RWPE1 (cell line): ENCODE results near the gene CACNB1.

Experiments used
- CTCF ChIA-PET: fragments of 350-600 bp; sonication (Branson Sonifier 250); formaldehyde crosslinking; extraction: SDS; loops from one replicate; lab custom pipeline; 2021; lab: Yijun Ruan, JAX
- POLR2A ChIA-PET: fragments of 400-600 bp; formaldehyde crosslinking; extraction: SDS; loops from one replicate; lab custom pipeline; 2020; ENCODE audit warnings: antibody characterized with exemption; ENCODE audit not compliant: low non-redundant PET; lab: Yijun Ruan, JAX
- DNase-seq: peaks from one replicate; pipeline ENCODE4 v3.0.0; 2012; ENCODE audit warnings: low spot score
- H3K27ac ChIP-seq: fragments of 450-650 bp; 2 replicates; pipeline ENCODE4 v1.5.1; 2017
- TF ChIP-seq, protein P1 (sequence below): fragments of 450-650 bp; conservative IDR thresholded peaks from 2 replicates; pipeline ENCODE4 v1.5.1; 2017; ENCODE audit warnings: low read depth, mild to moderate bottlenecking

Gene CACNB1

DNA sequence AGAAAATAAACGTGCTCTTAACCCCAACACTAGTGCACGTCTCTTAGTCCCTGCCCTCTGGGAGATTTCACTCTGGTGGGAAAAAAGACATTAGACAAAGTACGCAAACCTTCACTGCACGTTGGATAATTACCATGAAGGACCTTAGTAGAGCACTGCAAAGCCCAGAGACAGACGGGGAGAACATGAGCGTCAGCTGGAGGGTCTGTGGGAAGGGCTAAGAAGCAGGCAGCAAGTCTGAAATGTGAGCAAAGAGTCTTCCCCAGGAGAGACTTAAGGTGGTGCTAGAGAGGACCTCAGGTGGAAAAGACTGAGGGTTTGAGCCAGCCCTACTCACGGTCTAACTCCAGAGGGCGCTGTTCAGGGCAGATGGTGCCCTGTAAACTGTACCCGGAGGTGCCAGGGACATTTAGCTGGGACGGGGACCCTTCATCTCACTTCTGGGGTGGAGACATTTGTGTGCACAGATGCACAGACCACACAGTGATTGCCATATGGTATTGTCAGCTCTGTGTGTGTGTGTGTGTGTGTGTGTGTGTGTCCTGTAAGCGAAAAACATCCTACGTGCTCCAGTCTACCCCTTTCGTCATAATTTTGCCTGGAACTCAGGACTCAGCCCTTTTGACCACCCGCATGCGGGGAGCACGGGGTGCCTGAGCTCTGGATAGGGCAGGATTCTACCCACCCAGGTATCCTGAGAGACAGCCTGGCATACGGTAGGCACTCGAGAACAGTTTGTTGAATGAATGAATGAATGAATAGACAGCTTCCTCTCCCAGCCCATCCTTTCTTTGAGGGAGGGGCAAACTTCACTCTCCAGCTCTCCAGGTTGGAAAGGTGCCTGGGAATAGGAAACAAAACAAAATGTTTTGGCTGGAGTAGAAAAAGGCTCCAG lies 38.3 kb upstream of the CACNB1 start:
- CTCF ChIA-PET: interaction anchor here (0.5 to 2.3 kb wide), 8 partner anchors 9 to 691 kb away, joined by 3 to 15 read pairs (median 5); partner anchors contain the start of gene RPL19
- peak; percentile 54 for DNase-seq
- POLR2A ChIA-PET: interaction anchor here (1.0 kb wide), 1 partner anchor 12 kb away, joined by 4 read pairs; no protein-coding TSS in a partner anchor
- H3K27ac ChIP-seq: peak overlapping the region; percentile 22
- TF ChIP-seq, protein P1, sequence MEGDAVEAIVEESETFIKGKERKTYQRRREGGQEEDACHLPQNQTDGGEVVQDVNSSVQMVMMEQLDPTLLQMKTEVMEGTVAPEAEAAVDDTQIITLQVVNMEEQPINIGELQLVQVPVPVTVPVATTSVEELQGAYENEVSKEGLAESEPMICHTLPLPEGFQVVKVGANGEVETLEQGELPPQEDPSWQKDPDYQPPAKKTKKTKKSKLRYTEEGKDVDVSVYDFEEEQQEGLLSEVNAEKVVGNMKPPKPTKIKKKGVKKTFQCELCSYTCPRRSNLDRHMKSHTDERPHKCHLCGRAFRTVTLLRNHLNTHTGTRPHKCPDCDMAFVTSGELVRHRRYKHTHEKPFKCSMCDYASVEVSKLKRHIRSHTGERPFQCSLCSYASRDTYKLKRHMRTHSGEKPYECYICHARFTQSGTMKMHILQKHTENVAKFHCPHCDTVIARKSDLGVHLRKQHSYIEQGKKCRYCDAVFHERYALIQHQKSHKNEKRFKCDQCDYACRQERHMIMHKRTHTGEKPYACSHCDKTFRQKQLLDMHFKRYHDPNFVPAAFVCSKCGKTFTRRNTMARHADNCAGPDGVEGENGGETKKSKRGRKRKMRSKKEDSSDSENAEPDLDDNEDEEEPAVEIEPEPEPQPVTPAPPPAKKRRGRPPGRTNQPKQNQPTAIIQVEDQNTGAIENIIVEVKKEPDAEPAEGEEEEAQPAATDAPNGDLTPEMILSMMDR: peak; percentile 67

DNA sequence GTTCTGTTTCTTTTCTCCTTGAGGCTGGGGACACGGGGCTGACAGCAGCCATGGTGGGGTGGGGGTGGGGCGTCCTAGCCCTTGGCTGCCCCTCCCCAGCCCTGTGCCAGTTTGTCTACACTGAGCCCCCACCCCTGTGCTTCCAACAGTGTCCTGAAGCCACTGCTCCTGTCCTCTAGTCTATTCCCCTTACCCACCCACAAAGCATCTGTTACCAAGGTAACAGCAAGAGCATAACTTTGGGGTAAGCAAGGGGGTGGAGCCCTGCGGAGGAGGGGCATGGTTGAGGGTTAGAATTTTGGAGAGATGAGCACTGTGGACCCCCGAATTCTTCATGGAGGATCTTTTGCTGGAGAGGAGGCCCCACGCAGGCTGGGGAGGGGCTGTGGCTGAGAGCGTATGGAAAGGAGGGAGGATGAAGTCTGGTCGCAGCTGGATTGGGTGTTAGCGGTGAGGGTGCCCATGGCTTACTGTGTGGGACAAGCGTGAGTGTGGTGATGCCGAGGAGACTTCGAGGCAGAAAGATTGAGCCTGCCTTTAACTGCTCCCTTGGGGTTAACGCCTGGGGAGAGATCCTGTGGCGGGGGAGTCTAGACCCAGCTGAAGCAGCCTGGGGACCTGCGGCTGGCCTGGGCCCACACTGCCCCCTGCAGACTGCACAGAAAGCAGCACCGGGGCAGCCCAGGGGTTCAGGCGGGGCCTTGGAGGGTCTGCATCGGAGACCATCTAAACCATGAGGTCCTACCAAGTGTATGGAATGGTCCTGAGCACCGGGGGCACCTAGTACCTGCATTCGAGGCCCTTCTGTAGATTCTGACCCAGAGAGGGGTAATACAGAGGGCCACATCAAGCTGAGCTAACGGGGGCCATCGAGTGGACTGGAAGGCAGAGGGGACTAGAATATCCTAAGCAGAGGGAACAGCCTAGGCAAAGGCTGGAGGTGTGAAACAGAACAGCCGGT lies 34.4 kb upstream of the CACNB1 start:
- DNase-seq: no peak
- TF ChIP-seq, protein P1: peak; percentile 27
- POLR2A ChIA-PET: no interaction called here
- CTCF ChIA-PET: interaction anchor here (0.6 to 2.5 kb wide), 4 partner anchors 9 to 121 kb away, joined by 3 to 12 read pairs (median 4); no protein-coding TSS in a partner anchor
- no peak overlapping the region for H3K27ac ChIP-seq

DNA sequence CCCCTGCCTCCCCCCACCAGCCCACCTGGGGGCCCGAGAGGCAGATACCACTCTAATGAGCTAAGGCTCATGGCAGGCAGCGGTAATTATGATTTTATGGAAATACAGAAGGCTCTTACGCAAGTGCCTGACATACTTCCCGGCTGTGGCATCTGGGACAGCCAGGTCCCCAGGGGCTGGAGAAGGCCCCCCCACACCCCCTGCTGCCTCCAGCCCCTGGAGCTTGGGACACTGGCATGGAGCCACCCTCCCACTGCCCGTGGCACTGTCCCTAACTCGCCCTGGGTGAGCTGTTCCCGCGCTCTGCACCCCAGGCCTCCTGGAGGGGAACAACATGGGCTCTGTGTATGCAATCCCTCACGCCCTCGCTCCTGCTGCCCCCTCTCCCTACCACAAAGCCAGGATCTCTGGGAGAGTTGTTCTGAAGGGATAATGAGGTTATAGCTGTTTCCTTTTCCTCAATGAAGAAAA lies 33.7 kb upstream of the CACNB1 start:
- DNase-seq: no peak
- CTCF ChIA-PET: interaction anchor here (2.5 kb wide), 1 partner anchor 24 kb away, joined by 12 read pairs; no protein-coding TSS in a partner anchor
- POLR2A ChIA-PET: no interaction called here
- H3K27ac ChIP-seq: no peak overlapping the region
- TF ChIP-seq, protein P1: no peak

DNA sequence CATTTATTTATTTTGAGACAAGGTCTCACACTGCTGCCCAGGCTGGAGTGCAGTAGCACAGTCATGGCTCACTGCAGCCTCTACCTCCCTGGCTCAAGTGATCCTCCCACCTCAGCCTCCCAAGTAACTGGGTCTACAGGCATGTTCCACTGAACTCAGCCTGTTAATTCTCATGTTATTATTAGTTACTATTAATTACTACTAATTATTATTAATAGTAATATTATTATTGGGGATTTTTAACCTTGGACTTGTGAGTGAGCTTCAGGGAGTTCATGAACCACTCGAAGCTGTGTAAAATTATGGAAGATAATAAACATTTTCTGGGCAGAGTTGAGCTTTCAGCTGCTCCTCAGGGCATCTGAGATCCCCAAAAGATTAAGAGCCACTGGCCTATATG lies 32.9 kb upstream of the CACNB1 start:
- no peak overlapping the region for H3K27ac ChIP-seq
- TF ChIP-seq, protein P1: no peak
- POLR2A ChIA-PET: no interaction called here
- DNase-seq: no peak
- CTCF ChIA-PET: interaction anchor here (0.8 to 2.5 kb wide), 2 partner anchors 14 to 23 kb away, joined by 3 to 12 read pairs; no protein-coding TSS in a partner anchor

DNA sequence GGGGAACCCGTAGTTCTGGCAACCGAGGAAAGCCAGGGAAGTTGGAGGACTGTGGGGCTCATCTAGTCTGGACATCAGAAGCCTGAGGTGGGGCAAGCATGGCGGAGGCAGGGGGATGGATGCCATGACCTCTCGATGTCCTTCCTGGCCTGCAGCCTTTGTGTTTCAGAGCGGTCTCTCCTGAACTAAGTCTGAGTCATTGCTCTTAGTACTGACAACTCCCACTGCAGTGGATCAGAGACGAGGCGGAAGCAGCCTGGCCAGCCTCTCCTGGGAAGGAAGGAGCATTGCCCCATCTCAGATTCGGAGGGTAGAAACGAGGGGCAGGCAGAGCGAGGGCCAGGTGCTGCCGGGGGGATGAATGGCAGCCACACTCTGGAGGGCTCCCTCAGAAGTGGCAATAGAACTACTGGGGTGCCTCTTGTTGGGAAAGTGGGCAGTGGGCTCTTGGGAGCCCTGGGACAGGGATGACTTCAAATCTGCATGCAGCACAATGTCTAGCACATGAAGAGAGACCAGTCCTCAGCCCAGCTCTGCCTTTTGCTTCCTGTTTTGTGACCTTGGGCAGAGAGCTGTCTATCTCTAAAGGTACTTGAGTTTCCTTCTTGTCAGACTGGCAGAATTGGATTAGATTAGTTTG lies 31.9 kb upstream of the CACNB1 start:
- DNase-seq: peak; percentile 57
- ChIA-PET CTCF (no interaction called here), POLR2A (no interaction called here)
- peak overlapping the region; percentile 19; the same call in 1 of the 2 replicates for H3K27ac ChIP-seq
- TF ChIP-seq, protein P1: no peak
